Measurements from ENCODE around the gene RARS1.
A peak's percentile ranks its signal among the peaks of the same experiment; 100 is the strongest.

The RARS1 gene

DNA sequence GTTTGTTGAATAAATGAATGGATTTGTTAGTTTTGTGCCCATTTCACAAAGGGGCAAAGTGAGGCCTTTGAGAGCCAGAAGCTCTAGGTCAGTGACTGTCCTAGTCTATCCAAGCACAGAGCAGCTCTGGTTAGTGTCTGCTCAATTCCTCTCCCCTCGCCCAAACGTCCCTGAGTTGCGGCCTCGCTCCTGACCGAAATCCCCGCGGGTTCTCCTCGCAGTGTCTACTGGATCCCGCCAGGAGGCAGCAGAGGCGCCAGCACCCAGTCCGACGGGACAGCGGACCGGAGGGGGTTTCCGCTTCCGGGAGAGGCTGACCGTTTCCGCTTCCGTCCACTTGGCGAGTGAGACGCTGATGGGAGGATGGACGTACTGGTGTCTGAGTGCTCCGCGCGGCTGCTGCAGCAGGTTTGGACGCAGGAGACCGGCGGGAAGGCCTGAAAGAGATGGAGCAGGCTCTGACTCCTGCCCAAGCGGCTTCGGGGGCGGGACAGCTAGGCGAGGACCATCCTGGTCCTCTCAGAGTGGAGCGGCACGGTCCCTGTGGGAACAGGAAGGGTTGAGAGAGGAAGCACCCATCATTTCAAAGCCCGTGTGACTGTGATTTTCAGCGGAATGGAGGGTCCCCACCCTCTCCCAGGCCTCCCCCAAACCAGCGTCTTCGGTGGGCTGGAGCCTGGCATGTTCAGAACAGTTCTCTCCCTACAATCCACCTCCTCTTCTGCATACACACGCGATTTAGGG, at the start of gene RARS1:
Gene RARS1, plus strand, starts transcription at position 336 of the 744 bp plus-strand sequence. Its CDS starts 28 bp downstream, at position 364.
- peak; percentile 93 for DNase-seq

DNA sequence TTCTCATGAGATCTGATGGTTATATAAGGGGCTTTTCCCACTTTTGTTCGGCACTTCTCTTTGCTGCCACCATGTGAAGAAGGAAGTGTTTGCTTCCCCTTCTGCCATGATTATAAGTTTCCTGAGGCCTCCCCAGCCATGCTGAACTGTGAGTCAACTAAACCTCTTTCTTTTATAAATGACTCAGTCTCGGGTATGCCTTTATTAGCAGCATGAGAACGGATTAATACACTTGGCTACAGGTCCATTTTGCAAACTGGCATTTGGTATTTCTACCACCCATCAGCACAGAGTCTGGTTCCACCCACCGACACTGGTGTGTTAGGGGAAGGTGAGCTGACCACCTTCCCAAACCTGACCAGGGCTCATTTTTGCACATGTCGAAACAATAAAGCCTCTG, 47.9 kb upstream of the RARS1 start:
- no peak for DNase-seq

DNA sequence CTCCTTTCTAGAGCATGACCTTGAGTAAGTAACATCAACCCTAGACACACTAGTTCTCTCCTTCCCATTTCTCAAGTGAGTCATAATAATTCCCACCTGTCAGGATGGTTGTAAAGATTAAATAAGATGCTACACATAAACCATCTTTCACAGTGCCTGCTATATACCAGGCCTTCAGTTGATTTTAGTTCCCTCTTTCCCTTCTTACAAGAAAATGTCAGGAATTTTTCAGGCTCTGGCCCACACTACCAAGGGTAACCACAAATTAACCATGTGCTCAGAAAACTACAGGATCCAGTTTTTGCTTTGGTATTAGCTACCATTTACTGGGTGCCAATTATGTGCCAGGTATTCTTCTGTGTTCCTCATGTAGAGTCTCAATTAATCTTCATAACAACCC, 42.7 kb upstream of the RARS1 start:
- DNase-seq = no peak

DNA sequence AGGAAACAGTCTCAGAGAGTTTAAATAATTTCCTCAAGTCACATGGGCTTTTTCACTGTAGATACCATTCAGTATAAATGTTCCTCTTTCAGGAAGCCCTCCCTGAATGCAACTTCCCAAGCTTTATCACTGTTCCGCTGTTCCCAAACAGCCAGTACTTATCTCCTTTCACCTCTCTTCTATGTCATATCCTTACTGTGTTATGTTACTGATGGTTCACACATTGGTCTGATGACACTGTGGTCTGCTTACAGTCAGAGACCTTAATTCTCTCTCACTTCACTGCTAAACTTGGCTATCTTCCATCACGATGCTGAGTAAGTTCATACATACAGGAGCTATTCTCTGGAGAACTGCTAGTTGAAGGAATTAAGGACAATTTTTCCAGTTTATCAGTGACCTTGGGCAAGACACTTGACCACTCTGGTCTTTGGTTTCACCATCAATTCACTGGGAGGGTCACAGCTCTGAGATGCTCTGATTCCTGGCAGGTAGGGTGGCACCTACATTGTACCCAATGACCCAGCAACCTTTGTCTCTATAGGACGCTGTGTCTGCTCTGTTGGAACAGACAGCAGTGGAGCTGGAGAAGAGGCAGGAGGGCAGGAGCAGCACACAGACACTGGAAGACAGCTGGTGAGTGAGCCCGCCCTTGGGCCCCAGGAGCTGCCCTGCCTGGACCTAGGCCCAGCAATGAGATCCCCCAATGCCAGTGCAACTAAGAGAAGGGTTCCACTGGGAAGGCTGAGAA, 42.1 kb upstream of the RARS1 start:
- no peak for DNase-seq

DNA sequence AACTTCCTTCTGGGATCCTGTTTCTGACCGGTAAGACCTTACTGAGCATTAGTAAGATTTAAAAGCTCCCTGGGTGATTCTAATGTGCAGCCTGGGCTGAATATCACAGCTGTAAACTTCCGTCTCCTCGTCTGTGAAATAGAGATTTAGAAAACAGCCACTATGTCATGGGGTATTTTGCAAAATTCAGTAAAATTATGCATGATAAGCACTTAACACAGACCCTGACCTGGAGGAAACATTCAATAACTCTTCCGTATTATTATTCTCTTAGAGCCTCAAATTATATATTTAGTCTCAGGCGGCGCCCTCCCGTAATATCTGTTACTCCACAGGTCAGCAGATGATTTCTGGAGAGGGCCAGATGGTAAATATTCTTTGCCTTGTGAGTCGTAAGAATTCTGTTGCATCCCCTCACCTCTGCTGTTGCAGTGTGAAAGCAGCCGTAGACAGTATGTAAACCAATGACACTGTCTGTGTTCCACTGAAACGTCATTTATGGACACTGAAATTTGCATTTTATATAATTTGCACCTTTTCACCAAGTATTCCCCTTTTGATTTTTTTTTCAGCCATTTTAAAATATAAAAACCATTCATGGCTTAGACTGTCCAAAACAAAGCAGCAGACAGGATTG, 39.2 kb upstream of the RARS1 start:
- no peak for DNase-seq

DNA sequence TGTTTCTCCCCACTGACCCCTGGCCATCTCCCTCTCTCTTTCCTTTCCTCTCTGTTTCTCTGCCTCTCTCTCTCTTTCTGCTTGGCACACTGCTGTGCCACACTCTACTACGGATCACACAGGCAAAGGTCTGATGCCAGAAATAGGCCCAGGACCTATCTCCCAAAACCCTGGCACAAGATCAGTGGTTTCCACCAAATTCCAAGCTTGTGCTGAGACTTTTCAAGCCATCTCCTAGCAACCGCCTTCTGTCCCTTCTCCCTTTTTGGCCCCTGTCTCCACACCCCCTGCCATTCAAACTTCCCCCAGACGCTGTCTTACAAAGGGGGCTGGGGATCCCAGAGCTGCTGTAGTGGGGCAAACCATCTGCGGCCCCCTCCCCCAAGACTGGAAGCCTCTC, 38.5 kb upstream of the RARS1 start:
- DNase-seq = no peak

DNA sequence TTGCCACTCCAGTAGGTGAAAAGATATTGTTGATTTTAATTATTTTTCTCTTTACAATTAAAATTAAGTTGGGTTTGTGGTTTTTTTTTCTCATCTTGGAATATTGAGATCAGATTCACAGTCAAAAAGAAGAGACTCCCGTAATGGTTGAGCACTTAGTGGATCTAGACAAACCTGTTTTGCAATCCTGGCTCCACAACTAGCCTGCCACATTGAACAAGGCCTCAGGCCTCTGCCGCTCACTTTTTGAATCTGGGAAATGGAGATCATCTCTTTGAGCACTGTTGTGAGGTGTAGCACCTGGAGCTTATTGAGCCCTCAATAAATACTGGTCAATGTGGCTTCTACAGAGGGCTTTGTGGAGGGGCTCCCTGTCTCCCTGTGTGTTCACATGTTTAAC, 37.1 kb upstream of the RARS1 start:
- no peak for DNase-seq

DNA sequence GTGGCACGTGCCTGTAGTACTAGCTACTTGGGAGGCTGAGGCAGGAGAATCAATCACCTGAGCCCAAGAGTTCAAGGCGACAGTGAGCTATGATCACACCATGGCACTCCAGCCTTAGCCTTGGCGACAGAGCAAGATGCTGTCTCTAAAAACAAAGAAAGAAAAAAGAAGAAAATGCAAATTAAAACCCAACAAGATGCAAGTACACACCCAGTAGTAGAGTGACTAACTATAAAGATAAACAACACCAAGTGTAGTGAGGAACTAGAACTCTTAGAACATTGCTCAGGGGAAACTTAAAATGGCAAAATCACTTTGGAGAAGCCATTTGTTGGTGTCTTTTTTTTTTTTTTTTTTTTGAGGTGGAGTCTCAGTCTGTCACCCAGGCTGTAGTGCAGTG, 34.7 kb upstream of the RARS1 start:
- no peak for DNase-seq

DNA sequence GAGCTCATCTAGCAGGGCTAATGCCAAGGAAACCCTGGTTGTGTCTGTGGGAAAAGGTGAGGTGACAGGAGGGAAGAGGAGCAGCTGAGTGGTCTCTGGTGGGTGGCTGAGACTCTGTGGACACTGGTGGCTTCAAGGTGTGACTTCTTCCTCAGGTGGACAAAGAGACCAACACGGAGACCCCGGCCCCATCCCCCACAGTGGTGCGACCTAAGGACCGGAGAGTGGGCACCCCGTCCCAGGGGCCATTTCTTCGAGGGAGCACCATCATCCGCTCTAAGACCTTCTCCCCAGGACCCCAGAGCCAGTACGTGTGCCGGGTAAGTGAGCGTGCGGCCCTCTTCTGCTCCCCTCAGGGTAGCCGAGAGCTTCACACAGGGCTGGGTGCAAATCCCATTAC, 31.1 kb upstream of the RARS1 start:
- DNase-seq = no peak

DNA sequence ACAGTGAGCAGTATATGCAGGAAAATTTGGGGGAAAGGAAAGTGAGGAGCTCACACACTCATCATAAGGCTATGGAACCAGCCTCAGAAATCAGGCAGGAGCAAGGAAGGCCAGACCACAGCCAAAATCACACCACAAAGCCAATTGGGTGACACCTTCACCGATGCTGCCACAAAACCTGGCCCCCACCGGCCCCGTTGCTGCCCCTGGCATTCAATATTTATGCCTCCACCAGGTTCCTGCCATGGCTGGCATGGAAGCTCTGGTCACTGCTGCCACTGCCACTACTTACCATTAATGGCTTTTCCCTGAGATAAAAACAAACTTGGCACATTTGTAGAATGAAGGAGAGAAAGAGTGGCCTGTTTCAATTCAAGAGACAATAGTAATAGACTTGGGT, 28.7 kb upstream of the RARS1 start:
- no peak for DNase-seq

DNA sequence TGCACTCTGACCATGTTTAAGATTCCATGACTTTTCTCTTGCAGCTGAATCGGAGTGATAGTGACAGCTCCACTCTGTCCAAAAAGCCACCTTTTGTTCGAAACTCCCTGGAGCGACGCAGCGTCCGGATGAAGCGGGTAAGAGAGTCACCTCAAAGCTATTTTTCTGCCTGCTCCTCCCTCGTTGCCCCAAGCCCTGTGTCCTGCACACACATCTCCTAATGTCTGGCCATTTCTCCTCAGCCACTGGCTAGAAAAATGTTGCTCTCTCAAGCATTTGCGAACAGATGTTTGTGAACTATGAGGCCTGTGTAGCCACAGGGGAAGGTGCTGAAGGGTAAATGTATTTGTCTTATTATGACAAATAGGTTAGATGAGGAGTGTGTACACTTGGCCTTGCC, 25.7 kb upstream of the RARS1 start:
- DNase-seq = no peak

DNA sequence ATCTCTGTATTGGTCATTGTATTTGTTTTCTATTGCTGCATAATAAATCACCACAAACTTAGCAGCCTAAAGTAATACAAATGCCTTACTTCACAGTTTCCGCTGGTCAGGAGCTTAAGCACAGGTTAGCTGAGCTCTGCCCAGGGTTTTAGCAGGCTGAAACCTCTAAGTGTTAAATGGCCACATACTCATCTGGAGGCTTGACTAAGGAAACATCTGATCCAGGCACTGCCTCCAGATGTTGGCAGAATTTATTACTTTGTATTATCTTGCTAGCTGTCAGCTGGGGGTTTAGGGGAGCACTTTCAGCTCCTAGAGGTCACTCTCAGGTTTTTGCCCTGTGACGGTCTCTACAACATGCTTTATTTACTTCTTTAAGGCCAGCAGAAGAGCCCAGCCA, 23.2 kb upstream of the RARS1 start:
- no peak for DNase-seq

DNA sequence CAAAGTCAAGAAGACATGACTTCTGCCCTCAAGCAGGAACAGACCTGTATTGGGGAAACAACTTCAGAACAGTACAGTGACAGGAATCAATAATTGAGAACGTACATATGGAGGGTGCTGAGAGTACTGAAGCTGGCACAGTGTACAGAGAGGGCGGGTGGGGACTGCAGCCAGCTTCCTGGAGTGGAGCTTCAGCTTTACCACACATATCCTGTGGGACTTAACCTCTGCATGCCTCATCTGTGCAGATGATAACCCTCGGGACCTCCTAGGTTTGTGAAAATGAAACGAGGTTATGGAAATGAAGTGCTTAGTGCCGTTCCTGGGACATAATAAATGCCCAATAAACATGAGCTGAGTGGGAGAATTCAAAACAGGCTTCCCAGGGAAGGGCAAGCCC, 22.1 kb upstream of the RARS1 start:
- no peak for DNase-seq

DNA sequence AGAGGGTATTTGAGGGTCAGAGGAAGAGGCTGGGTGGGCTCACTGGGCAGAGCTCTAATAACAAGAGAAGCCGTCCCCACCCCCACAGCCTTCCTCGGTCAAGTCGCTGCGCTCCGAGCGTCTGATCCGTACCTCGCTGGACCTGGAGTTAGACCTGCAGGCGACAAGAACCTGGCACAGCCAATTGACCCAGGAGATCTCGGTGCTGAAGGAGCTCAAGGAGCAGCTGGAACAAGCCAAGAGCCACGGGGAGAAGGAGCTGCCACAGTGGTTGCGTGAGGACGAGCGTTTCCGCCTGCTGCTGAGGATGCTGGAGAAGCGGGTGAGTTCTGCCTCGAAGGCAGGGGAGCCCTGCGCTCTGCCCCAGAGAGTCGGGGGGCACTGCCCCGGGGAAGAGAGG, 21.6 kb upstream of the RARS1 start:
- DNase-seq = no peak

DNA sequence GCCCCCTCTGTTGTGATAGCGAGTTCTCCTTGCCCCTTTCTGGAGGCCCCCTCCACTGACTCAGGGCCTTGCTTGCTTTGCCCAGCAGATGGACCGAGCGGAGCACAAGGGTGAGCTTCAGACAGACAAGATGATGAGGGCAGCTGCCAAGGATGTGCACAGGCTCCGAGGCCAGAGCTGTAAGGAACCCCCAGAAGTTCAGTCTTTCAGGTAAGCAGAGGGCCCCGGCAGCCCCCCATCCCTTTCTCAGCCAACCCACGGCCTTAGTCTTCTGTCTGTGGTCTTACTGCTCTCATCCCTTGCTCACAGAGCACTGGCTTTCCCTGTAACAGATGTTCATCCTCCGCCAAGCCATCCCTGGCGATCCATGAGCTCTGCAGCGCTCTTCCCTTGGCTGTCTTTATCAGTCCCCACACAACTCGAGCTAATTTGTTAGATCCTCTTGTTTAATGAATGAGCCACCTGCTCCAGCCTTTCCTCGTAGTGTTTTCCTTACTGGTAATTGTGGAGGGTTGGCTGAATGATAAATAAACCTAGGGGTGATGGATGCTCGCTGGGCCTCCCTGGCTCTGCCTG, 18.4 kb upstream of the RARS1 start:
- DNase-seq = no peak

DNA sequence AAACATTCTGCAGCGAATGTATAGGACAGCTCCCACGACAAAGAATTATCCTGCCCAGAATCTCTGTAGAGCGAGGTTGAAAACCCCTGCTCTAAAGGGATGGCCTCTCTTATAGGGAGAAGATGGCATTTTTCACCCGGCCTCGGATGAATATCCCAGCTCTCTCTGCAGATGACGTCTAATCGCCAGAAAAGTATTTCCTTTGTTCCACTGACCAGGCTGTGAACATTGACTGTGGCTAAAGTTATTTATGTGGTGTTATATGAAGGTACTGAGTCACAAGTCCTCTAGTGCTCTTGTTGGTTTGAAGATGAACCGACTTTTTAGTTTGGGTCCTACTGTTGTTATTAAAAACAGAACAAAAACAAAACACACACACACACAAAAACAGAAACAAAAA, 17.4 kb upstream of the RARS1 start:
- no peak for DNase-seq

DNA sequence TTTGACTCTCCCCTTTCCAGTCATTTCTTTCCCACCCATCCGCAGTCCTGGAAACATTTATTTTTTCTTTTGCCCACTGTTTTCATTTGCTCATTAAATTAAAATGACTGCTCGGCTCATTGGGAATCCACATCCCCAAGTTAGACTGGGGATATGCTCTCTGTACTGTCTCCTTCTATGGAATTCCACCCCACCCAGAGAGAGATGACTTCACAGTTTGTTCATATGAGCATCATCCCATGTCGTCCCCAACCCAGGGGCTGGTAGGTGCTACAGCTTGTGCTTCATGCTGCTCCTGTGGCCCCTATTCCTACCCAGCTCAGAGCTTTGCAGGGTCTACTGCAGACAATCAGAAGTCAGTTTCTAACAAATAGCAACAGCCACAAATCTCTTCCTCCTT, 16.5 kb upstream of the RARS1 start:
- DNase-seq = no peak

DNA sequence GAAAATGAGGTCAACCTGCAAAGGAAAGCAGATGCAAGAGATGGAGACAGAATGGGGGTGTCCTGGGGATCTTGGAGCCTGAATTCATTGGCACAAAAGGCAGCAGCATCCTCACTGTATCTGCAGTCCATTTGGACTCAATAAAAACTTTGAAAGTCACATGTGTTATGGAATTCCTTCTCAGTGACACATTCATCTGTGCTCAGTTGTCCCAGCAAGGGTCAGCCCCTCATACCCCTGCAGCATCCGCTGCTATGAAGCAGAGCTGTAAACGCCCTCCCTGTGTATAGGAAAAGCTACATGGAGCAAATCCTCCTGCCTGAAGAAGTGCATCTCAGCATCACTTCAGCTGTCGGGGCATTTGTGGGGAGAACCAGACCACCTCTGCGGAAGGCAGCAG, 14.5 kb upstream of the RARS1 start:
- DNase-seq = no peak

DNA sequence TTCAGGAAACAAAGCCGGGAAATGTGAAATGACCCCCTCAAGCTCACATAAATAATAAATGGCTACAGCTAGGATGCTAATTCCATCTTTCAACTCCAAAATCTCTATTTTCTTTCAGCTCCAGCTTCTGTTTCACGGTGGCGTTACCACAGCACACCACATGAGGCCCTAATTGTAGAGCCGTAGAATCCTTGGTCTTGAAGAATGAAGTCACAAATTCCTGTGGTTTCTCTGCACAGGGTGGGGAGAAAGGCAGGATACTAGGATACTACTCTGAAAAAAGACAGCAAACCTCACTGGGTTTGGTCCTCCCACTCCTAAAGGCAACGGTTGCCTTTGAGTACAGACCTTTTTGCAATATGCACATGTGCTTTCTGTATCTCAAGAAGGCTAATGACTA, 13.9 kb upstream of the RARS1 start:
- DNase-seq = no peak

DNA sequence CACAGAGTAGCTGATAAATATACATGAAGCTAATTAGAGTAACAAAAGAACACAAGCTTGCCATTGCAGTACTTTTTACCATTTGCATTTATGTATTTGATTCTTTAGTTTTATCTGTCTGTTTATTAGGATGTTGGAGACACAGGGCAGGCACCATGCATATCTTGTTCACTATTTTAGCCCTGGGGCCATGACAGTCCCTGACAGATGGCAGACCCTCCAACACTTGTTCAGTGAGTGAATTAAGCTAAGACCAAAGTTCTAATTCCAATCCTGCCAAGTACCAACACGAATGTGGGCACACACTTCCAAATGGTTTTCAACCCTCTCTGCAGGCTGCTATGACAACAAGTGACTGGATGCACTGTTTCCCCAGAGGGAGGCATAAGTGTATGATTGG, 12.0 kb upstream of the RARS1 start:
- DNase-seq = no peak

DNA sequence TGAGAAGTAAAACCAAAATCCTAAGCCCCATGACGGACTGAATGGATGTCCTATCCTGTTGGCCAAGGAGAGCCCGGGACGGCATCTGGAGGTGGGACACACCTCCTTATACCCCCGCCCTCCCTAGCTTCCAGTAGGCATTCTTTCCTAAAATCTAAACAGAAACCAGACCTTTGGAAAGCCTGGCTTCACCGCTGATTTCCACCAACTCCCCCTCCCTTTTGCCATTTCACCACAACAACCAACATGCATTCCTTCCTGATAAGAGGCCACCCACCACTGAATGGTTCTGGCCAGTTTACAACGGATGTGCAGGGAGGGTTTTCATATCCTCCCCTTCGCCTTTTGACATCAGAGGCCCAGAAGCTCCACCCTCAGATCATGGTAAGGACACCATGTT, 9.2 kb upstream of the RARS1 start:
- DNase-seq = peak; percentile 79

DNA sequence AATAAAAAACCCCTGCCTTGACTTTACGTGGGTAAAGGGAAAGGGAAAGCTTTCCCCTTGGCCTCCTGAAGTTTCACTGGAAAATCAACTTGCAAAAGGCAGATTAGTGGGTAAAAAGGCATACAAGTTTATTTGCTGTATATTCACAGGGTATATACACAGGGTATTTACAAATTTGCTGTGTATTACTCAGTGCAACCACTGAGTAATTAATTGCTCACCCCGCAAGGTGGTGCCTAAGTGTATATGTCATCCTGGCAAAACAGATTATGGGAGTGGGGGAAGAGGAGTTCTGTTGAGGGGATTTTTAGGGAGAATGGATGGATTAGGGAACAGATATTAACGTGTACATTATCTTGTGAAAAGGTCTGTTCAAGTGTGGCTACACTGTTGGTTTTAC, 7.1 kb upstream of the RARS1 start:
- DNase-seq = no peak

DNA sequence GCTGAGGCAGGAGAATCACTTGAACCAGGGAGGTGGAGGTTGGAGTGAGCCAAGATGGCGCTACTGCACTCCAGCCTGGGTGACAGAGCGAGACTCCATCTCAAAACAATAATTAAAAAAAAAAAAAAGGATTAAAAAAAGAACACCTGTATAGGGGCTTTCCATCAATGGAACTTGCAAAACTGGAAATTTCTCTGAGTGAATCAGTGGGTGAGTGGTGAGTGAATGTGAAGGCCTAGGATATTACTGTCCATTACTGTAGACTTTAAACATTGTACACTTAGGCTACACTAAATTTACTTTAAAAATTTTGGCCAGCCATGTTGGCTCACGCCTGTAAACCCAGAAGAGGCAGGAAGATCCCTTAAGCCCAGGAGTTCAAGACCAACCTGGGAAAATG, 5.7 kb upstream of the RARS1 start:
- DNase-seq = no peak

DNA sequence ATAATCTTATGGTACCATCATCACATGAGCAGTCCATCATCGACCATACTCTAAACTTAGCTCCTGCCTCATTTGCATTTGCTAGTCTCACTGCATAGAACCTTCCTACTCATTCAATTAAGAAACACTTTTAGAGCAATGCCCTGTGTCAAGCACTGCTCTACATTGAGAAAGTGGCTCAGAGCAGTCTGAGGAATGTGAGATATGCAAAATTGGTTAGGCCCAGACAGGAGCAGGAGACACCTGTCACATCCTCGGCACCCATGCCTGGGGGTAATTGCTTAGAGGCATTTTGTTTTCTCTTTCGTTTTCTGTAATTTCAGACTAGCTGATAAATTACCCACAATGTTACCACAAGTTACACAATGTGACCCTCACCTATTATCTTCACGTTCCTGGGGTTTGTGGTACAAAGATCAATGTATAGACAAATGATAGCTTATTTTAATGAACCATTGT, 4.9 kb upstream of the RARS1 start:
- no peak for DNase-seq
